ENCODE results near the gene E4F1. TPM values are rescaled to one million over a fixed set of nuclear protein-coding genes. Genes with fewer than 3 reads are reported as not detected.
"Not testable (repeated sequence)": the region's sequence is repeated elsewhere in the genome, so short reads cannot be mapped to it uniquely, and the experiment has no call there.

Gene E4F1
- total RNA-seq, 1 experiment from 2014 or later, result 41.6 TPM

DNA sequence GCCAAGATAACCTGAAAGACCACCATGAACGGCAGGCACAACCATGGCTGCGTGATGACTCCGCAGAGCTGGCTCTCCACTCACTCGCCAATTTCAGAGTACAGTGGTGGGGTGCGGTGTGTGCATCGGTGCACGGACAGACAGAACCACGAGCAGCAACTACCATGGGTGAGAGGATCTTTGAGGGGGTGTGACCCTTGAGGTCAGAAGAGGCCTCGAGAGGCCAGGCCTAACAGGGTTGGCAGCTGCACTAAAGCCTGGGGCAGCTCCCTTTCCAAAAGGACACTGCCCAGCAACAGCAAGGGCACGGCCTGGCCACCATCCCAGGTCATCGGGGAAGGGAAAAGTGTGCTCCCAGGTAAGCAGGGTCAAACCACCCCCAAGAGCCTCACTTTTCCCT lies 29.9 kb downstream of the E4F1 start:
- no peak for DNase-seq (ENCODE audit: low spot score)
- Histone ChIP-seq H3K4me1 (ENCODE audit: insufficient read depth, low read length, poor library complexity, severe bottlenecking) (peaks cover 18% of the 10 kb centered on the region), H3K27ac (ENCODE audit: low read depth, low read length, poor library complexity, severe bottlenecking) (no peak overlapping the region), H3K36me3 (ENCODE audit: insufficient read depth, low read length, poor library complexity, severe bottlenecking) (peaks cover 55% of the 10 kb centered on the region), H3K9me3 (ENCODE audit: low read depth, low read length, poor library complexity, severe bottlenecking) (no peaks in the 10 kb centered on the region), H3K4me3 (ENCODE audit: low read depth, low read length, poor library complexity, severe bottlenecking) (no peak overlapping the region), H3K27me3 (replicated peaks; ENCODE audit: insufficient read depth, low read depth, low read length, poor library complexity) (no peaks in the 10 kb centered on the region)
- CTCF ChIA-PET, result no interaction called here
- intact Hi-C loops (cut with micrococcal nuclease; ENCODE audit: unreplicated experiment), result no loop called here
- no peak for TF ChIP-seq EZH2 (IDR thresholded peaks at IDR 0.05; ENCODE audit: borderline replicate concordance, low read depth, low read length, poor library complexity, severe bottlenecking)
- TF ChIP-seq CTCF (conservative IDR thresholded peaks at IDR 0.05; ENCODE audit: low read depth, low read length), result no peak
- POLR2A ChIA-PET (ENCODE audit: low non-redundant PET), result interaction anchor here (0.6 kb wide), 1 partner anchor 190 kb away, joined by 3 read pairs; no protein-coding TSS in a partner anchor
- TSS peak; percentile 23 for BruUV-seq (replicated peaks)

- no TSS peak for BruUV-seq (replicated peaks)
- DNase-seq (ENCODE audit: low spot score), result no peak
- Histone ChIP-seq H3K27ac (ENCODE audit: low read depth, low read length, poor library complexity, severe bottlenecking) (no peak overlapping the region), H3K9me3 (ENCODE audit: low read depth, low read length, poor library complexity, severe bottlenecking) (no peaks in the 10 kb centered on the region), H3K4me3 (ENCODE audit: low read depth, low read length, poor library complexity, severe bottlenecking) (no peak overlapping the region), H3K4me1 (ENCODE audit: insufficient read depth, low read length, poor library complexity, severe bottlenecking) (peaks cover 5% of the 10 kb centered on the region), H3K36me3 (ENCODE audit: insufficient read depth, low read length, poor library complexity, severe bottlenecking) (peaks cover 88% of the 10 kb centered on the region), H3K27me3 (replicated peaks; ENCODE audit: insufficient read depth, low read depth, low read length, poor library complexity) (no peaks in the 10 kb centered on the region)
- POLR2A ChIA-PET (ENCODE audit: low non-redundant PET), result no interaction called here
- CTCF ChIA-PET, result interaction anchor here (0.6 kb wide), 1 partner anchor 535 kb away, joined by 5 read pairs; no protein-coding TSS in a partner anchor
- intact Hi-C loops (cut with micrococcal nuclease; ENCODE audit: unreplicated experiment), result no loop called here
- no peak for TF ChIP-seq EZH2 (IDR thresholded peaks at IDR 0.05; ENCODE audit: borderline replicate concordance, low read depth, low read length, poor library complexity, severe bottlenecking)
- TF ChIP-seq CTCF (conservative IDR thresholded peaks at IDR 0.05; ENCODE audit: low read depth, low read length), result no peak
Measured at GRCh38 chr16:2256531-2257140, 33.2 kb downstream of the E4F1 start.

- ChIA-PET POLR2A (ENCODE audit: low non-redundant PET) (no interaction called here), CTCF (no interaction called here)
- H3K27ac ChIP-seq (ENCODE audit: low read depth, low read length, poor library complexity, severe bottlenecking), result no peak overlapping the region
- no peaks in the 10 kb centered on the region for H3K9me3 ChIP-seq (ENCODE audit: low read depth, low read length, poor library complexity, severe bottlenecking)
- intact Hi-C loops (cut with micrococcal nuclease; ENCODE audit: unreplicated experiment), result no loop called here
- no peaks in the 10 kb centered on the region for H3K4me1 ChIP-seq (ENCODE audit: insufficient read depth, low read length, poor library complexity, severe bottlenecking)
- no peak overlapping the region for H3K4me3 ChIP-seq (ENCODE audit: low read depth, low read length, poor library complexity, severe bottlenecking)
- DNase-seq (ENCODE audit: low spot score), result no peak
- TF ChIP-seq CTCF (conservative IDR thresholded peaks at IDR 0.05; ENCODE audit: low read depth, low read length) (no peak), EZH2 (IDR thresholded peaks at IDR 0.05; ENCODE audit: borderline replicate concordance, low read depth, low read length, poor library complexity, severe bottlenecking) (no peak)
- no TSS peak for BruUV-seq (replicated peaks)
- peaks cover 93% of the 10 kb centered on the region for H3K36me3 ChIP-seq (ENCODE audit: insufficient read depth, low read length, poor library complexity, severe bottlenecking)
- H3K27me3 ChIP-seq (replicated peaks; ENCODE audit: insufficient read depth, low read depth, low read length, poor library complexity), result no peaks in the 10 kb centered on the region
Measured at GRCh38 chr16:2257726-2258125, 34.3 kb downstream of the E4F1 start.

DNA sequence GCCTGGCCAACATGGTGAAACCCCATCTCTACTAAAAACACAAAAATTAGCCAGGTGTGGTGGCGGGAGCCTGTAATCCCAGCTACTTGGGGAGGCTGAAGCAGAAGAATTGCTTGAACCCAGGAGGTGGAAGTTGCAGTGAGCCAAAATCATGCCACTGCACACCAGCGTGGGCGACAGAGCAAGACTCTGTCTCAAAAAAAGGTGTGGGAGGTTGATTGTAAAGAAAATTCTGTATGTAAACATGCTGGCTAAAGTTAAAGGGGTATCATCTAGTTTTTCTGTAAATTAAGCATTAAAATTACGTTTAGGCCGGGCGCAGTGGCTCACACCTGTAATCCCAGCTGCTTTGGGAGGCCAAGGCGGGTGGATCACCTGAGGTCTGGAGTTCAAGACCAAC lies 35.1 kb downstream of the E4F1 start:
- peaks cover 99% of the 10 kb centered on the region for H3K36me3 ChIP-seq (ENCODE audit: insufficient read depth, low read length, poor library complexity, severe bottlenecking)
- H3K9me3 ChIP-seq (ENCODE audit: low read depth, low read length, poor library complexity, severe bottlenecking); intact Hi-C loops (cut with micrococcal nuclease; ENCODE audit: unreplicated experiment); POLR2A ChIA-PET (ENCODE audit: low non-redundant PET); BruUV-seq (replicated peaks); H3K4me3 ChIP-seq (ENCODE audit: low read depth, low read length, poor library complexity, severe bottlenecking); DNase-seq (ENCODE audit: low spot score); H3K27me3 ChIP-seq (replicated peaks; ENCODE audit: insufficient read depth, low read depth, low read length, poor library complexity); H3K27ac ChIP-seq (ENCODE audit: low read depth, low read length, poor library complexity, severe bottlenecking); H3K4me1 ChIP-seq (ENCODE audit: insufficient read depth, low read length, poor library complexity, severe bottlenecking); CTCF ChIA-PET: not testable (repeated sequence)
